A549 (cell line): ENCODE measurements around the gene CMTR1. TPM values are rescaled to one million over a fixed set of nuclear protein-coding genes. Genes with fewer than 3 reads are reported as not detected.

Source experiments
- ATAC-seq, 2 experiments: fragments of 200-7000 bp in 1 of 2; fragments of >200 bp in 1 of 2; cut with Nextera tagmentation in 1 of 2; cut with Tn5 transposase in 1 of 2; 3 replicates each; pipeline versions ENCODE4 v1.8.0 to v1.9.1; 2018 to 2020; ENCODE audit warnings: mild to moderate bottlenecking in 1 of 2, moderate library complexity in 1 of 2
- CTCF ChIA-PET: fragments of 300-600 bp; sonication (Branson Sonifier 250); formaldehyde crosslinking; extraction: SDS; loops from one replicate; lab custom pipeline; 2021; ENCODE audit warnings: antibody characterized with exemption, inconsistent platforms; lab: Yijun Ruan, JAX
- POLR2A ChIA-PET: fragments of 350-600 bp; formaldehyde crosslinking; extraction: SDS; loops from one replicate; lab custom pipeline; 2021; ENCODE audit warnings: antibody characterized with exemption, inconsistent platforms; lab: Yijun Ruan, JAX
- DNase-seq, 2 experiments: peaks; one replicate each; pipeline versions ENCODE4 v3.0.0 to v3.0.0-alpha.2; 2011 to 2016; ENCODE audit warnings: low read depth in 1 of 2, low spot score in 1 of 2
- FAIRE-seq: peaks from 2 replicates; lab custom pipeline; 2011; peaks lifted over from hg19 to GRCh38; lab: Jason Lieb, UNC
- H3K27ac ChIP-seq, 2 experiments: fragments of >200 bp; sonication (Bioruptor Twin); formaldehyde crosslinking; 3 replicates each; pipeline ENCODE4 v1.5.1; 2016 to 2017
- H3K4me1 ChIP-seq: fragments of >200 bp; sonication (Bioruptor Twin); formaldehyde crosslinking; 3 replicates; pipeline ENCODE4 v1.6.1; 2016
- H3K4me2 ChIP-seq: fragments of >200 bp; sonication (Bioruptor Twin); formaldehyde crosslinking; 3 replicates; pipeline ENCODE4 v1.6.1; 2016
- H3K4me3 ChIP-seq: fragments of >200 bp; sonication (Bioruptor Twin); formaldehyde crosslinking; 3 replicates; pipeline ENCODE4 v1.5.1; 2016
- H3K9me3 ChIP-seq: fragments of >200 bp; sonication (Bioruptor Twin); formaldehyde crosslinking; 3 replicates; pipeline ENCODE4 v1.6.1; 2016
- CBX2 ChIP-seq: fragments of 200-600 bp; sonication (generic); IDR thresholded peaks from 2 replicates; pipeline ENCODE4 v1.6.1; 2016; ENCODE audit warnings: low read depth, mild to moderate bottlenecking, borderline replicate concordance
- CHD2 ChIP-seq: fragments of 150-350 bp; IDR thresholded peaks from 2 replicates; pipeline ENCODE4 v1.6.1; 2014; ENCODE audit warnings: low read length; ENCODE audit not compliant: partially characterized antibody
- CTCF ChIP-seq: fragments of >200 bp; sonication (Bioruptor Twin); formaldehyde crosslinking; IDR thresholded peaks from 3 replicates; pipeline ENCODE4 v1.5.1; 2016
- E2F6 ChIP-seq: IDR thresholded peaks from 2 replicates; pipeline ENCODE4 v1.6.1; 2012; ENCODE audit warnings: low read depth, borderline replicate concordance
- ESRRA ChIP-seq: fragments of 150-350 bp; IDR thresholded peaks from 2 replicates; pipeline ENCODE4 v1.6.1; 2014; ENCODE audit warnings: mild to moderate bottlenecking, low read length, borderline replicate concordance
- FOSB ChIP-seq: fragments of 250-450 bp; sonication (Bioruptor Pico); IDR thresholded peaks from 2 replicates; pipeline ENCODE4 v1.5.0; 2020; ENCODE audit warnings: mild to moderate bottlenecking, moderate library complexity
- HDAC2 ChIP-seq: fragments of 200-600 bp; sonication (generic); IDR thresholded peaks from 2 replicates; pipeline ENCODE4 v1.6.1; 2016
- HOXA7 ChIP-seq: fragments of 250-450 bp; sonication (Bioruptor Pico); IDR thresholded peaks from 2 replicates; pipeline ENCODE4 v1.5.0; 2020; ENCODE audit warnings: mild to moderate bottlenecking, moderate library complexity
- HOXB5 ChIP-seq: fragments of 250-450 bp; sonication (Bioruptor Pico); IDR thresholded peaks from 2 replicates; pipeline ENCODE4 v1.5.0; 2020; ENCODE audit warnings: mild to moderate bottlenecking, moderate library complexity
- JUNB ChIP-seq: fragments of >200 bp; sonication (Bioruptor Twin); formaldehyde crosslinking; IDR thresholded peaks from 2 replicates; pipeline ENCODE4 v1.6.1; 2016
- KDM5A ChIP-seq: fragments of 200-600 bp; sonication (generic); IDR thresholded peaks from 2 replicates; pipeline ENCODE4 v1.6.1; 2016; ENCODE audit warnings: antibody characterized with exemption, mild to moderate bottlenecking
- MAX ChIP-seq: IDR thresholded peaks from 2 replicates; pipeline ENCODE4 v1.6.1; 2012
- MYC ChIP-seq: IDR thresholded peaks from 2 replicates; pipeline ENCODE4 v1.6.1; 2012; ENCODE audit warnings: mild to moderate bottlenecking, inconsistent platforms, low read length, improper control_type of control experiment, borderline replicate concordance
- NR3C1 ChIP-seq: fragments of >200 bp; sonication (Bioruptor Twin); formaldehyde crosslinking; IDR thresholded peaks from 3 replicates; pipeline ENCODE4 v1.6.1; 2017
- PBX3 ChIP-seq: IDR thresholded peaks from 2 replicates; pipeline ENCODE4 v1.6.1; 2012
- POLR2A ChIP-seq: IDR thresholded peaks from 2 replicates; pipeline ENCODE4 v1.6.1; 2012; ENCODE audit warnings: mild to moderate bottlenecking, low read length
- RARB ChIP-seq: fragments of 250-450 bp; sonication (Bioruptor Pico); IDR thresholded peaks from 2 replicates; pipeline ENCODE4 v1.8.0; 2021; ENCODE audit warnings: mild to moderate bottlenecking, moderate library complexity
- RCOR1 ChIP-seq: fragments of 150-350 bp; IDR thresholded peaks from 2 replicates; pipeline ENCODE4 v1.6.1; 2014; ENCODE audit warnings: antibody characterized with exemption, low read length, low read depth
- SREBF2 ChIP-seq: fragments of 450-650 bp; IDR thresholded peaks from 2 replicates; pipeline ENCODE4 v1.6.1; 2014; ENCODE audit warnings: mild to moderate bottlenecking, moderate library complexity
- TP53 ChIP-seq: fragments of 250-450 bp; sonication (Bioruptor Pico); IDR thresholded peaks from 2 replicates; pipeline ENCODE4 v1.5.0; 2021; ENCODE audit warnings: mild to moderate bottlenecking, moderate library complexity
- ZNF302 ChIP-seq: fragments of 250-450 bp; sonication (Bioruptor Pico); IDR thresholded peaks from 2 replicates; pipeline ENCODE4 v1.9.0; 2021; ENCODE audit warnings: inconsistent platforms, mild to moderate bottlenecking, moderate library complexity
- WGBS: methylation state at CpG from one replicate; pipeline ENCODE4 v1.1.6; 2017; ENCODE audit errors: missing lambda C conversion rate; 5-methylcytosine and 5-hydroxymethylcytosine counted together
- polyA plus RNA-seq, 4 experiments: library from polyadenylated mRNA; depleted of rRNA in 3 of 4; stranded (reverse); fragments of >200 nt; fragmentation: RNase III in 1 of 4; extraction: RNeasy Plus Mini Kit Qiagen cat#74134 plus additional on column Dnase treatment in 1 of 4; gene quantifications; 2 replicates in 3 of 4; 3 replicates in 1 of 4; pipeline ENCODE4 v1.2.3, GENCODE V29; 2011 to 2017

The CMTR1 gene
- polyA plus RNA-seq, 2 of the 4 experiments (the other 2 are of a cell fraction), result 17.0 to 17.8 TPM

GRCh38 chr6:37511910-37512399 is 78.9 kb downstream of the CMTR1 start:
- WGBS, result 89% methylated on average over 5 of the region's 16 CpGs
- ATAC-seq (no peak), FAIRE-seq (no peak), DNase-seq (no peak)
- TF ChIP-seq SREBF2 (no peak), RARB (no peak), HOXB5 (CRISPR knock-in tag) (no peak), NR3C1 (no peak), PBX3 (no peak)
- CTCF ChIA-PET, result interaction anchor here (1.2 kb wide), 1 partner anchor 21 kb away, joined by 3 read pairs; no protein-coding TSS in a partner anchor
- H3K27ac ChIP-seq, result no peak overlapping the region
- POLR2A ChIA-PET, result no interaction called here
- H3K4me1 ChIP-seq, result peaks cover 11% of the 10 kb centered on the region; the same call in 1 of the 3 replicates
- H3K4me2 ChIP-seq, result no peak overlapping the region
- no peak overlapping the region for H3K4me3 ChIP-seq
- H3K9me3 ChIP-seq, result no peaks in the 10 kb centered on the region

DNA sequence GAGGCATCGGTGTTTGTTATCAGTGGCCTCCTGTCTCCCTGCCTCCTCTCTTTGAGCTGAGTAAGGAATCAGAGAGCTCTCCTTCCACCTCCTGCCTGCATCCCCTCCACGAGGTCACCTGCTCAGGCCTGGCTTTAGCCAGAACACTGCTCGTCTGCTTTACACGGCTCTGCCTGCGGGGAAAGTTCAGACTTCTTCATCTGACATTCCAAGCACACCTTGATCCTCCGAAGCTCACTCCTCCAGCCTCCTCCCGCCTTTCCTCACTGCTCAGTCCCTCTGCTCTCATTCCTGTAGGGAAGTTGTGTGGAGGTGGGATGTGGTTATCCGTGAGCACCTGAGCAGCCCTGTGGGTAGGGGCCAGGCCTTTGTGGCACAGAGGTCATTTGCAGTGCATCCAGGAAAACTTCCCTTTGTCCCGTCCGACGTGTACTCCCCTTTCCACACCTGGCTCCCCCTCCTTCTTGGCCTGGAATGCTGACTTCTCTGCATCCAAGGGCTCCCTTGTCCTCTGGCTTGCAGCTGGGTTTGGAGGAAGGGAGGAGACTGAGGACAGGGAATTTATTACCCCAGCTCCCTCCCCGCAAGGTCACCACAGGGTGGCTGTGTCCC is 79.5 kb downstream of the CMTR1 start:
- TF ChIP-seq FOSB (CRISPR knock-in tag) (no peak), TP53 (CRISPR knock-in tag) (no peak), ESRRA (no peak), ZNF302 (CRISPR knock-in tag) (no peak), CBX2 (no peak), POLR2A (no peak)
- TF ChIP-seq, all 56 proteins: peak for 0
- no peak overlapping the region for H3K27ac ChIP-seq
- no peaks in the 10 kb centered on the region for H3K9me3 ChIP-seq
- ChIA-PET POLR2A (no interaction called here), CTCF (interaction anchor here (1.2 kb wide), 1 partner anchor 21 kb away, joined by 3 read pairs; no protein-coding TSS in a partner anchor)
- ATAC-seq, result no peak
- H3K4me2 ChIP-seq, result no peak overlapping the region
- no peak for DNase-seq
- WGBS, result 63% methylated on average over 11 of the region's 12 CpGs
- H3K4me1 ChIP-seq, result peaks cover 11% of the 10 kb centered on the region; the same call in 1 of the 3 replicates
- FAIRE-seq, result no peak
- no peak overlapping the region for H3K4me3 ChIP-seq

DNA sequence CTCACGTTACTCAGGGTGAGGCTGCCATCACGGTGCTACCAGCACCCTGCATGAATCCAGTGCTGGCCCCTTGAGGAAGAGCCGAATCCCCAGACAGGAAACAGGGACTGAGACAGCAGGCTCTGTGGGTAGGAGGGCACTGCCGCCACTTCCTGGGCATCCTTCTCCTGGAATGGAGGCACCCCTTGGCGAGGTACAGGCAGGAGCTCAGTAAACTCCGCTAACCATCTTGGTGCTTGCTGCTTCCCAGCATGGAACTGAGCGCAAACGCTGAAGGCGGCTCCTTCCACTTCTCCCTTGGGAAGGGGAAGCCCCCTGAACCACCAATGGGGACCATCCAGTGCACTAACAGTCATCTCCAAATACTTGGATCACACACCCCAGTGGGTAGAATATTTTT is 80.1 kb downstream of the CMTR1 start:
- DNase-seq (no peak), FAIRE-seq (no peak), ATAC-seq (no peak)
- no peaks in the 10 kb centered on the region for H3K9me3 ChIP-seq
- CTCF ChIA-PET, result no interaction called here
- H3K4me2 ChIP-seq, result no peak overlapping the region
- no peak overlapping the region for H3K4me3 ChIP-seq
- H3K4me1 ChIP-seq, result peaks cover 11% of the 10 kb centered on the region; the same call in 1 of the 3 replicates
- POLR2A ChIA-PET, result no interaction called here
- H3K27ac ChIP-seq, result no peak overlapping the region
- WGBS, result 80% methylated on average over 7 of the region's 9 CpGs
- TF ChIP-seq CTCF (no peak), MAX (no peak), RCOR1 (no peak), CBX2 (no peak), ZNF302 (CRISPR knock-in tag) (no peak), JUNB (no peak), CHD2 (no peak), ESRRA (no peak), MYC (no peak), RARB (no peak)

GRCh38 chr6:37513576-37513975 is 80.6 kb downstream of the CMTR1 start:
- 43% methylated on average over 7 of the region's 10 CpGs for WGBS
- ATAC-seq (no peak), FAIRE-seq (no peak), DNase-seq (no peak)
- ChIA-PET POLR2A (no interaction called here), CTCF (no interaction called here)
- H3K4me2 ChIP-seq, result no peak overlapping the region
- TF ChIP-seq E2F6 (no peak), HOXA7 (CRISPR knock-in tag) (no peak), CBX2 (no peak), KDM5A (no peak), HDAC2 (no peak)
- H3K4me1 ChIP-seq, result peaks cover 11% of the 10 kb centered on the region; the same call in 1 of the 3 replicates
- no peak overlapping the region for H3K4me3 ChIP-seq
- no peak overlapping the region for H3K27ac ChIP-seq
- no peaks in the 10 kb centered on the region for H3K9me3 ChIP-seq
